GM12878 (cell line): Measurements from ENCODE around the gene UNKL.

Experiments
- ATF2 ChIP-seq: IDR thresholded peaks from 2 replicates; pipeline ENCODE4 v1.6.1; 2012; ENCODE audit warnings: low read length, inconsistent platforms
- ATF3 ChIP-seq: IDR thresholded peaks from 2 replicates; pipeline ENCODE4 v1.6.1; 2011; ENCODE audit warnings: low read depth, mild to moderate bottlenecking, low read length, moderate library complexity, borderline replicate concordance; ENCODE audit errors: extremely low read depth
- CTCF ChIP-seq, 3 experiments: IDR thresholded peaks in 2 of 3; conservative IDR thresholded peaks in 1 of 3; 2 replicates each; pipeline ENCODE4 v1.5.1; 2011; ENCODE audit warnings: low read depth in 3 of 3, low read length in 3 of 3, mild to moderate bottlenecking in 3 of 3, control low read depth in 2 of 3, moderate library complexity in 2 of 3, inconsistent platforms in 1 of 3, mixed read lengths in 1 of 3; ENCODE audit not compliant: control insufficient read depth in 2 of 3, insufficient read depth in 1 of 3; ENCODE audit errors: extremely low read depth in 1 of 3
- PAX5 ChIP-seq: IDR thresholded peaks from 2 replicates; pipeline ENCODE4 v1.6.1; 2011; ENCODE audit warnings: low read depth, low read length, borderline replicate concordance
- PML ChIP-seq: IDR thresholded peaks from 2 replicates; pipeline ENCODE4 v1.6.1; 2012; ENCODE audit warnings: low read length, inconsistent platforms
- POLR2A ChIP-seq: IDR thresholded peaks from 2 replicates; pipeline ENCODE4 v1.6.1; 2011; ENCODE audit warnings: low read depth, mild to moderate bottlenecking, low read length
- RB1 ChIP-seq: fragments of 450-650 bp; formaldehyde crosslinking; IDR thresholded peaks from 2 replicates; pipeline ENCODE4 v1.6.1; 2017; ENCODE audit warnings: mild to moderate bottlenecking, borderline replicate concordance
- SP1 ChIP-seq: IDR thresholded peaks from one replicate; pipeline ENCODE4 v1.6.1; 2011; ENCODE audit warnings: low read depth, low read length
- SUZ12 ChIP-seq: fragments of 200-600 bp; sonication (generic); IDR thresholded peaks from one replicate; pipeline ENCODE4 v1.6.1; 2018; ENCODE audit warnings: antibody characterized with exemption, mild to moderate bottlenecking; ENCODE audit not compliant: unreplicated experiment
- ZNF274 ChIP-seq: IDR thresholded peaks from one replicate; pipeline ENCODE4 v1.8.0; 2011; ENCODE audit not compliant: insufficient read length, insufficient read depth
- ZNF592 ChIP-seq: fragments of 450-650 bp; IDR thresholded peaks from 2 replicates; pipeline ENCODE4 v1.6.1; 2017; ENCODE audit warnings: mild to moderate bottlenecking, moderate library complexity

GRCh38 chr16:1407753-1408152 lies 6.8 kb downstream of the UNKL start:
- TF ChIP-seq ZNF274 (no peak), PML (no peak), SP1 (no peak), RB1 (no peak), SUZ12 (no peak), POLR2A (no peak), ZNF592 (no peak), ATF2 (no peak), CTCF (IDR thresholded peaks at IDR 0.05 in 2 of 3, conservative IDR thresholded peaks at IDR 0.05 in 1 of 3; ENCODE audit: control insufficient read depth in 2 of 3, extremely low read depth in 1 of 3, insufficient read depth in 1 of 3, low read depth in 3 of 3, low read length in 3 of 3) (no peak), ATF3 (no peak), PAX5 (no peak)
